ENCODE results near the gene SELENOK. TPM values are rescaled to one million over a fixed set of nuclear protein-coding genes. Genes with fewer than 3 reads are reported as not detected.

Gene SELENOK
- total RNA-seq, 1 experiment from 2014 or later: 51.1 TPM

GRCh38 chr3:53863145-53863544 lies 28.5 kb downstream of the SELENOK start:
- H3K36me3 ChIP-seq: peaks cover 24% of the 10 kb centered on the region
- no peak overlapping the region for H3K4me3 ChIP-seq
- H3K27me3 ChIP-seq (replicated peaks): no peaks in the 10 kb centered on the region
- DNase-seq (ENCODE audit: low read depth in 1 of 2, low spot score in 2 of 2): no peak
- H3K4me1 ChIP-seq (replicated peaks): no peaks in the 10 kb centered on the region
- no peaks in the 10 kb centered on the region for H3K9me3 ChIP-seq (replicated peaks)
- H3K27ac ChIP-seq: no peak overlapping the region

DNA sequence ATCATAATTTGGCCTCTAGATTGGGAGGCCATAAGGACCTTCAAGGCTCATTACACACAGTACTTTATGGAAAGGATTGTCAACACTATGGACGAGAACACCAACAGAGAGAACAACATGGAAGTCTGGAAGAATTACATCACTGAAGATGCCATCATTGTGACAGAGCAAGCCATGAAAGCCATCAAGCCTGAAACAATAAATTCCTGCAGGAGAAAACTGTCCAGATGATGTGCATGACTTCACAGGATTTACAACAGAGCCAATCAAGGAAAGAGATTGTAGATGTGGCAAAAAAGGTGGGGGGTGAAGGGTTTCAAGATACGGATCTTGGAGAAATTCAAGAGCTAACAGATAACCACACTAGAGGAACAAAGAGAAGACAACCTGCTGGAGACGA lies 29.4 kb downstream of the SELENOK start:
- no peaks in the 10 kb centered on the region for H3K4me1 ChIP-seq (replicated peaks)
- no peak for DNase-seq (ENCODE audit: low read depth in 1 of 2, low spot score in 2 of 2)
- H3K4me3 ChIP-seq: no peak overlapping the region
- H3K27me3 ChIP-seq (replicated peaks): no peaks in the 10 kb centered on the region
- no peak overlapping the region for H3K27ac ChIP-seq
- H3K9me3 ChIP-seq (replicated peaks): no peaks in the 10 kb centered on the region
- peaks cover 19% of the 10 kb centered on the region for H3K36me3 ChIP-seq

DNA sequence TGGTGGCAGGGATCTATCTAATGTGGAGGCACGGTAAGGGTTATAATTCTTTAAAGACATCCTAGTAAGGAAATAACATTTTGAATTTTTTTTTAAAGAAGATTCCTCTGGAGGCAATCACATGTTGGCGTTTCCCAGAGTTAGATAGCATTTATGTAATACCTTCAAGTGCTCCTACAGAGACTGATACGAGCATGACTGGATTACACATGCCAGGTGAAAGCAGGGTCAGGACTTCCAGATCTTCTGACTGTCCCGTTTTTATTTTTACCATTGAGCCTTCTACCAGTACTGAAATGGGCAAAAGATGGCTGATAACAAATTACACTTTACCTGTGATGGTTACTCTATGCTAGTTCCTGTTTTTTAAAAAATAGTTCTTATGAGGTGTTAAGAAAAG lies 31.5 kb downstream of the SELENOK start:
- H3K27ac ChIP-seq: no peak overlapping the region
- no peak for DNase-seq (ENCODE audit: low read depth in 1 of 2, low spot score in 2 of 2)

DNA sequence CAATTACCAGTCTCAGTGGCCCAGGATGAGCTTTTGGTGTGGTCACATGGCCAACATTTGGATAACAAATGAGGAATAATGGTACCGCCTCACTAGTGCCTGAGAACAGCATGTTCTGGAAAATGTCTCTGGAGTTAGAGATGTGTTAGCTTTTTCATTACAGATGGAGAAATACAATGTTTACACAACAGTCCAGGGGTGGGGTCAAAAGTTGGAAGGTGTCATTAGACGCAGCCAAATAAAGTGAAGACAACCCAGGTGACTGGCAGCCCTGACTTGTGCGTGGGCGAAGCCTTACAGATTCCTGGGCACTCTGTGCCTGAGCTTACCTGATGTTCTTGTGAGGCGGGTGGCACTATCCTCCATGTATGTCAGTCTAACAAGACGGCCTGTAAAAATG lies 32.5 kb downstream of the SELENOK start:
- Histone ChIP-seq H3K4me1 (replicated peaks) (no peaks in the 10 kb centered on the region), H3K9me3 (replicated peaks) (no peaks in the 10 kb centered on the region), H3K4me3 (no peak overlapping the region), H3K27me3 (replicated peaks) (no peaks in the 10 kb centered on the region), H3K36me3 (peaks cover 15% of the 10 kb centered on the region), H3K27ac (no peak overlapping the region)
- no peak for DNase-seq (ENCODE audit: low read depth in 1 of 2, low spot score in 2 of 2)

More for the DNA sequence above, 31.5 kb downstream of the SELENOK start:
- H3K4me3 ChIP-seq: no peak overlapping the region
- H3K4me1 ChIP-seq (replicated peaks): no peaks in the 10 kb centered on the region
- peaks cover 15% of the 10 kb centered on the region for H3K36me3 ChIP-seq
- H3K27me3 ChIP-seq (replicated peaks): no peaks in the 10 kb centered on the region
- H3K9me3 ChIP-seq (replicated peaks): no peaks in the 10 kb centered on the region

DNA sequence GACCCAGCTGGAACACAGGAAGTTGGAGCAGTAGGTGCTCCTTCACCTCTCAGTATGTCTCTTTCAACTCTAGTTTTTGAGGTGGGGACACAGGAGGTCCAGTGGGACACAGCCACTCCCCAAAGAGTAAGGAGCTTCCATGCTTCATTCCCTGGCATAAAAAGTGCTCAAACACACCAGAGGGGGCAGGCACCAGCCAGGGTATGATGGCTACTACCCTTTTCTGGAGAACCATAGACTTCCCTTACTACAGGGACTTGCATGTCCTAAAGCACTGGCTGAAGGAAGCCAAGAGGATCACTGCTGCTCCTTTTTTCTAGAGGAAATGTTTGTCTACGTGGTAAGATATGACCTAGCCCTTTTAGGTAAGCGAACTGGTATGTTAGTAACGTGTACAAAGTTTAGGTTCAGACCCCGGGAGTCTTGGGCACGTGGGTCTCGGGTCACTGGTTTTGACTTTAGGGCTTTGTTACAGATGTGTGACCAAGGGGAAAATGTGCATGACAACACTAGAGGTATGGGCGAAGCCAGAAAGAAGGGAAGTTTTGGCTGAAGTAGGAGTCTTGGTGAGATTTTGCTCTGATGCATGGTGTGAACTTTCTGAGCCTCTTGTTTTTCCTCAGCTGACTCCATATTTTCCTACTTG lies 33.4 kb downstream of the SELENOK start:
- no peaks in the 10 kb centered on the region for H3K27me3 ChIP-seq (replicated peaks)
- no peaks in the 10 kb centered on the region for H3K9me3 ChIP-seq (replicated peaks)
- H3K27ac ChIP-seq: no peak overlapping the region
- no peak for DNase-seq (ENCODE audit: low read depth in 1 of 2, low spot score in 2 of 2)
- no peak overlapping the region for H3K4me3 ChIP-seq
- H3K36me3 ChIP-seq: peaks cover 15% of the 10 kb centered on the region
- no peaks in the 10 kb centered on the region for H3K4me1 ChIP-seq (replicated peaks)

GRCh38 chr3:53856964-53857363 lies 34.7 kb downstream of the SELENOK start:
- H3K4me1 ChIP-seq (replicated peaks): no peaks in the 10 kb centered on the region
- no peaks in the 10 kb centered on the region for H3K27me3 ChIP-seq (replicated peaks)
- H3K4me3 ChIP-seq: no peak overlapping the region
- no peaks in the 10 kb centered on the region for H3K9me3 ChIP-seq (replicated peaks)
- no peak for DNase-seq (ENCODE audit: low read depth in 1 of 2, low spot score in 2 of 2)
- H3K27ac ChIP-seq: no peak overlapping the region
- peaks cover 10% of the 10 kb centered on the region; the same call in 1 of the 2 replicates for H3K36me3 ChIP-seq

DNA sequence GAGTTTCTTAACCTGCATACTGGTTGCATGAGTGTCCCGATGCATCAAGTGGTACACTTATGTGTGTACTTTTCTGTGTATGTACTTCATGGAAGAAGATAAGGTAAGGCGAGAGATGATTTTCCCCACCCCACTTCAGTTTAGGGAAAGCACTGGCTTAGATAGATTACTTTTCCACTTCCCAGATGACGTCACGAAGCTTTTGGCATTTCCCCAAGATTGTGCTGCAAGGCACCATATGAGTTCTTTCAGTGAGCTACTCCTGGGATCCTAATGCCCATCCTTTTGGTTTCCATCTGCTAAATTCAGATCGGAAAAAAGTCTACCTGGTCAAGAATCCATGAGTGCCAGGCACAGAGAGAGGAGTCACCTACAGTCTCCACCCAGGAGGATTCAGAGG lies 40.8 kb downstream of the SELENOK start:
- no peaks in the 10 kb centered on the region for H3K36me3 ChIP-seq
- no peaks in the 10 kb centered on the region for H3K9me3 ChIP-seq (replicated peaks)
- H3K27ac ChIP-seq: no peak overlapping the region
- peaks cover 20% of the 10 kb centered on the region for H3K27me3 ChIP-seq (replicated peaks)
- H3K4me1 ChIP-seq (replicated peaks): peaks cover 8% of the 10 kb centered on the region
- no peak for DNase-seq (ENCODE audit: low read depth in 1 of 2, low spot score in 2 of 2)
- H3K4me3 ChIP-seq: no peak overlapping the region

DNA sequence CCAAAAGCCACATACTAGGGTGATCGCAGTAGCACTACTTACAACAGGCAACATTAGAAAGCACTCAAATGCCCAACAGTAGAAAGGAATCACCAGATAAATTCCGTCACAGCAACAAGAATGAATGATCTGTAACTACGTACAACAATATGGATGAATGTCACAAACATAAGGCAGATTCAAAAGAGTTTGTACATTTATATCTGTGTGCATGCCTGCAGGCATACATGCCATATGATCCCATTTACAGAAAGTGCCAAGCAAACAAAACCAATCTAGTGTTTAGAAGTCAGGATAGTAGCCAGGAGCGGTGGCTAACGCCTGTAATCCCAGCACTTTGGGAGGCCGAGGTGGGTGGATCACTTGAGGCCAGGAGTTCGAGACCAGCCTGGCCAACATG lies 41.7 kb downstream of the SELENOK start:
- Histone ChIP-seq H3K4me1 (replicated peaks) (peaks cover 11% of the 10 kb centered on the region), H3K9me3 (replicated peaks) (no peaks in the 10 kb centered on the region), H3K4me3 (no peak overlapping the region), H3K27ac (no peak overlapping the region), H3K36me3 (no peaks in the 10 kb centered on the region), H3K27me3 (replicated peaks) (peaks cover 30% of the 10 kb centered on the region)
- no peak for DNase-seq (ENCODE audit: low read depth in 1 of 2, low spot score in 2 of 2)

DNA sequence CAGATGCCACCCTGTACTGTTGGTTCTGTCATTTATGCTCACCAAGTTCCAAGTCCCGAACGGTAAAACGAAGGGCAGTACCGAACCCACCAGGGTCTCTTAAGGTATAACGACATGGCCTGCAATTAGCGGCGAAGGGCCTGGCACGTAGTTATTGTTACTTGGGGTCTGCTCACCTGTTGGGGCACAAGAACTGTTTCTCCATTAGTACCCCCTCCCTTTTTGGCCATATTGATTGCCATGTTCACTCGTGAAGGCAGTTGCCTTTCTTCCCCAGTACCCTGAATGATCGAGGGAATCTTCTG lies 44.9 kb downstream of the SELENOK start:
- H3K4me3 ChIP-seq: no peak overlapping the region
- H3K4me1 ChIP-seq (replicated peaks): peaks cover 11% of the 10 kb centered on the region
- DNase-seq (ENCODE audit: low read depth in 1 of 2, low spot score in 2 of 2): no peak
- no peaks in the 10 kb centered on the region for H3K9me3 ChIP-seq (replicated peaks)
- no peaks in the 10 kb centered on the region for H3K36me3 ChIP-seq
- no peak overlapping the region for H3K27ac ChIP-seq
- peaks cover 34% of the 10 kb centered on the region for H3K27me3 ChIP-seq (replicated peaks)

- DNase-seq (ENCODE audit: low read depth in 1 of 2, low spot score in 2 of 2): peak in 1 of 2 experiments; percentile 2
- peak within 1 kb of the TSS; percentile 36 for H3K4me3 ChIP-seq
- H3K27me3 ChIP-seq (replicated peaks): peaks cover 34% of the 10 kb centered on the region
- H3K9me3 ChIP-seq (replicated peaks): no peaks in the 10 kb centered on the region
- peaks cover 11% of the 10 kb centered on the region for H3K4me1 ChIP-seq (replicated peaks)
- H3K27ac ChIP-seq: no peak within 1 kb of the TSS
- no peaks in the 10 kb centered on the region for H3K36me3 ChIP-seq
Measured at GRCh38 chr3:53846134-53846850, 45.4 kb downstream of the SELENOK start, which contains the start of the genes CHDH and IL17RB. Gene CHDH, minus strand, starts transcription at chr3:53846419. Its CDS starts 22,411 bp downstream, at chr3:53824008. Gene IL17RB, plus strand, starts transcription at chr3:53846568. Its CDS starts 21 bp downstream, at chr3:53846589.

GRCh38 chr3:53845881-53846133 lies 45.9 kb downstream of the SELENOK start:
- Histone ChIP-seq H3K4me1 (replicated peaks) (peaks cover 11% of the 10 kb centered on the region), H3K36me3 (no peaks in the 10 kb centered on the region), H3K9me3 (replicated peaks) (no peaks in the 10 kb centered on the region), H3K4me3 (peak overlapping the region; percentile 36), H3K27me3 (replicated peaks) (peaks cover 34% of the 10 kb centered on the region), H3K27ac (no peak overlapping the region)
- DNase-seq (ENCODE audit: low read depth in 1 of 2, low spot score in 2 of 2): no peak

- peaks cover 11% of the 10 kb centered on the region for H3K4me1 ChIP-seq (replicated peaks)
- no peak overlapping the region for H3K27ac ChIP-seq
- peak in 1 of 2 experiments; percentile 3 for DNase-seq (ENCODE audit: low read depth in 1 of 2, low spot score in 2 of 2)
- H3K9me3 ChIP-seq (replicated peaks): no peaks in the 10 kb centered on the region
- H3K36me3 ChIP-seq: no peaks in the 10 kb centered on the region
- peak overlapping the region; percentile 36 for H3K4me3 ChIP-seq
- H3K27me3 ChIP-seq (replicated peaks): peaks cover 34% of the 10 kb centered on the region
Measured at GRCh38 chr3:53845103-53845880, 46.4 kb downstream of the SELENOK start.

DNA sequence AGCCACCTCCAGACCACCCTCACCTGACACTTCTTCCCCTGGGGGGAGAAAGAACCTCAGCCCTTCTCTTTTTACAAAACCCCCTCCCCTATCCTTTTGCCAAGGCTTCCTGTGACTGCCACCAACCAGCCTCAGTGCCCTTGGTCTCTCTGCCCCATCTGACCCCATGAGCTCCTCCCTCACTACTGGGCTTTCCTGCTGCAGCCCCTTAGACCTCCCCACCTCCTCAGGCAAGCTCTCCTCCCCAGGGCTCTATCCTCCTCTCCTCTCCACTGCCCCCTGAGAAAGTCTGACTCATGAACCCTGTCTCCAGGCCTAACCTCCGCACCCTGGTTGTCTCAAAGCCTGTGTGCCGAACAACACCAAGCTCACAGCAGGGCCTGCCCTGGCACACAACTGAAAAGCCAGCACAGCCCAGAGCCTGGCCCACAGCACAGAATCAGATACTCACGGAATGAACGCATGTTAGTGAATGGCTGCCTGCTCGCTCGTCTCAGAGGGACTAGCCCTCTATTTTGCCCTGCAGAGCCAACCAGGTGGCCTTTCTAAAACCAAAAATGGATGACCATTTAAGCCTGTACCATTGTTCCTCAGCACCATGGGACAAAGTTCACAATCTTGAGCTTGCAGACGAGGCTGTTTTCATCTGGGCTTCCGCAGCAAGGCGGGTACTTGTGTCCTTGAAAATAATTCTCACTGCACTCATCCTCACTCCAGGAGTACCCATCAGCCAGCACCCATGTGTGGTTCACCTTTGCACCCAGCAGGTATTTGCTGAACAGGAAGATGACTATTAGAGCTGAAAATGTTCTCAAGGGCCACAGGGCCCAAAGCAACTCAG lies 47.2 kb downstream of the SELENOK start:
- no peak for DNase-seq (ENCODE audit: low read depth in 1 of 2, low spot score in 2 of 2)
- no peaks in the 10 kb centered on the region for H3K36me3 ChIP-seq
- no peaks in the 10 kb centered on the region for H3K9me3 ChIP-seq (replicated peaks)
- H3K27me3 ChIP-seq (replicated peaks): peaks cover 34% of the 10 kb centered on the region
- H3K27ac ChIP-seq: no peak overlapping the region
- H3K4me1 ChIP-seq (replicated peaks): peaks cover 11% of the 10 kb centered on the region
- H3K4me3 ChIP-seq: no peak overlapping the region
